Hepatocyte (in vitro differentiated cells): ENCODE results near the gene PPP2R2B. TPM values are rescaled to one million over a fixed set of nuclear protein-coding genes. Genes with fewer than 3 reads are reported as not detected.

Experiments used
- DNase-seq: peaks from one replicate; pipeline ENCODE4 v3.0.0-alpha.2; 2016; ENCODE audit warnings: low spot score
- H2AFZ ChIP-seq: fragments of 200-600 bp; sonication (generic); 2 replicates; pipeline ENCODE4 v1.6.0; 2016; ENCODE audit warnings: antibody characterized with exemption, mild to moderate bottlenecking
- H3K27ac ChIP-seq: fragments of 200-600 bp; sonication (generic); 2 replicates; pipeline ENCODE4 v1.5.1; 2016; ENCODE audit warnings: mild to moderate bottlenecking
- H3K27me3 ChIP-seq: fragments of 200-600 bp; sonication (generic); 2 replicates; pipeline ENCODE4 v1.6.1; 2016
- H3K36me3 ChIP-seq: fragments of 200-600 bp; sonication (generic); replicated peaks from 2 replicates; pipeline ENCODE4 v1.5.1; 2016; ENCODE audit warnings: low read depth; ENCODE audit not compliant: insufficient read depth
- H3K4me1 ChIP-seq: fragments of 200-600 bp; sonication (generic); 2 replicates; pipeline ENCODE4 v1.5.1; 2016; ENCODE audit warnings: mild to moderate bottlenecking, moderate library complexity; ENCODE audit not compliant: insufficient read depth
- H3K4me2 ChIP-seq: fragments of 200-600 bp; sonication (generic); 2 replicates; pipeline ENCODE4 v1.6.0; 2016
- H3K4me3 ChIP-seq: fragments of 200-600 bp; sonication (generic); 2 replicates; pipeline ENCODE4 v1.5.1; 2016; ENCODE audit warnings: mild to moderate bottlenecking
- H3K79me2 ChIP-seq: fragments of 200-600 bp; sonication (generic); 2 replicates; pipeline ENCODE4 v1.6.0; 2017; ENCODE audit warnings: mild to moderate bottlenecking
- H3K9me2 ChIP-seq: fragments of 200-600 bp; sonication (generic); replicated peaks from 2 replicates; pipeline ENCODE4 v1.6.0; 2017; ENCODE audit warnings: mild to moderate bottlenecking; ENCODE audit not compliant: insufficient read depth
- H3K9me3 ChIP-seq: fragments of 200-600 bp; sonication (generic); 2 replicates; pipeline ENCODE4 v1.5.1; 2016; ENCODE audit warnings: low read depth, mild to moderate bottlenecking
- H4K20me1 ChIP-seq: fragments of 200-600 bp; sonication (generic); 2 replicates; pipeline ENCODE4 v1.6.0; 2016; ENCODE audit warnings: mild to moderate bottlenecking; ENCODE audit not compliant: insufficient read depth, poor library complexity, severe bottlenecking
- CTCF ChIP-seq: fragments of 200-600 bp; sonication (generic); IDR thresholded peaks from 2 replicates; pipeline ENCODE4 v1.5.1; 2016; ENCODE audit warnings: antibody characterized with exemption, mild to moderate bottlenecking; ENCODE audit not compliant: poor library complexity
- EZH2 ChIP-seq: fragments of 200-600 bp; sonication (generic); IDR thresholded peaks from 2 replicates; pipeline ENCODE4 v1.6.1; 2016; ENCODE audit warnings: antibody characterized with exemption, mild to moderate bottlenecking, borderline replicate concordance
- EZH2phosphoT487 ChIP-seq: fragments of 200-600 bp; sonication (generic); IDR thresholded peaks from one replicate; pipeline ENCODE4 v1.6.1; 2018; ENCODE audit warnings: antibody characterized with exemption, mild to moderate bottlenecking, low read depth, moderate library complexity; ENCODE audit not compliant: unreplicated experiment, severe bottlenecking
- WGBS: methylation state at CpG from one replicate; pipeline ENCODE4 v1.1.6; 2016; ENCODE audit warnings: low lambda C conversion rate; ENCODE audit errors: missing lambda C conversion rate; 5-methylcytosine and 5-hydroxymethylcytosine counted together
- polyA plus RNA-seq: library from polyadenylated mRNA; unstranded; fragments of >200 nt; fragmentation: Nextera tagmentation; extraction: Ambion mirVana; gene quantifications from 2 replicates; pipeline ENCODE4 v1.2.1, GENCODE V29; 2016
- total RNA-seq: library from RNA; depleted of rRNA; stranded (reverse); fragments of >200 nt; gene quantifications from 2 replicates; pipeline ENCODE4 v1.2.3, GENCODE V29; 2014

The PPP2R2B gene
- total and polyA plus RNA-seq, 2 experiments from 2014 or later, result 2.3 to 3.2 TPM

- 75% methylated on average over 2 of the region's 2 CpGs for WGBS
- no peak overlapping the region for H3K4me2 ChIP-seq
- H3K9me2 ChIP-seq, result no peaks in the 10 kb centered on the region
- no peaks in the 10 kb centered on the region for H4K20me1 ChIP-seq
- H3K4me3 ChIP-seq, result no peak overlapping the region
- no peaks in the 10 kb centered on the region for H3K4me1 ChIP-seq
- H3K36me3 ChIP-seq, result no peaks in the 10 kb centered on the region
- TF ChIP-seq EZH2, result no peak
- TF ChIP-seq CTCF, result no peak
- no peak for TF ChIP-seq EZH2phosphoT487
- H3K9me3 ChIP-seq, result no peaks in the 10 kb centered on the region
- H3K27ac ChIP-seq, result no peak overlapping the region
- H2AFZ ChIP-seq, result no peak overlapping the region
- no peaks in the 10 kb centered on the region for H3K27me3 ChIP-seq
- H3K79me2 ChIP-seq, result no peaks in the 10 kb centered on the region
- DNase-seq, result no peak
These were observed 113.3 kb downstream of the PPP2R2B start for GRCh38 chr5:146765089-146765832.

- TF ChIP-seq EZH2 (no peak), EZH2phosphoT487 (no peak), CTCF (no peak)
- H3K9me2 ChIP-seq, result no peaks in the 10 kb centered on the region
- no peaks in the 10 kb centered on the region for H3K27me3 ChIP-seq
- no peak overlapping the region for H3K4me2 ChIP-seq
- WGBS, result 37% methylated on average over 5 of the region's 5 CpGs
- no peaks in the 10 kb centered on the region for H3K4me1 ChIP-seq
- no peaks in the 10 kb centered on the region for H3K79me2 ChIP-seq
- H3K4me3 ChIP-seq, result no peak overlapping the region
- H3K27ac ChIP-seq, result no peak overlapping the region
- H4K20me1 ChIP-seq, result no peaks in the 10 kb centered on the region
- DNase-seq, result no peak
- H3K36me3 ChIP-seq, result no peaks in the 10 kb centered on the region
- H2AFZ ChIP-seq, result no peak overlapping the region
- H3K9me3 ChIP-seq, result no peaks in the 10 kb centered on the region
These were observed 115.7 kb downstream of the PPP2R2B start for GRCh38 chr5:146762830-146763229.

- Histone ChIP-seq H3K4me3 (no peak overlapping the region), H3K27me3 (no peaks in the 10 kb centered on the region), H3K27ac (no peak overlapping the region), H3K9me3 (no peaks in the 10 kb centered on the region), H3K4me2 (no peak overlapping the region), H3K79me2 (no peaks in the 10 kb centered on the region), H3K4me1 (no peaks in the 10 kb centered on the region), H2AFZ (no peak overlapping the region), H3K36me3 (no peaks in the 10 kb centered on the region), H4K20me1 (no peaks in the 10 kb centered on the region), H3K9me2 (no peaks in the 10 kb centered on the region)
- TF ChIP-seq CTCF, result no peak
- TF ChIP-seq EZH2phosphoT487, result no peak
- TF ChIP-seq EZH2, result no peak
- WGBS, result 76% methylated on average over 1 of the region's 1 CpG
- no peak for DNase-seq
These were observed 116.7 kb downstream of the PPP2R2B start for GRCh38 chr5:146761811-146762210.
